HG03571 (cell line): ENCODE results near the gene TRDN.

Experiments used
- ATAC-seq: cut with Tn5 transposase; IDR thresholded peaks from one replicate; pipeline ENCODE4 v1.9.1; 2021; ENCODE audit not compliant: unreplicated experiment

TRDN gene

DNA sequence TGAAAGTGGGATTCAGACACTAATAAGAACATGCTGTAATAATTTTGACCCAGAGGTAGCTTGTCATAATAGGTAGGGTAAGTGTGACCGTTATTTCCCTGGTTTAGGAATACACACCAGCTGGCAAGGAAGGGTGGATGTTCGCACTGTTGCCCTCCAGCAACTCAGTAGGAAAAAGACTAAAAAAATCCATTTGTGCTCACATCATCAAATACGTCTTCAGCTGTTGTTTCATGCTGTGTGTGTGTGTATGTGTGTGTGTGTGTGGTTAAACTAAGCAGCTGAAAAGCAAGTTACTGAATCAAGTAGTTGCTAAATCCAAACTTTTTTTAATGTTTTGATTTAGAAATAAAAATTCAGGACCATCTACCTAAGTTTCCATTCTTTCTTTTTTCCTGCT is 218.7 kb downstream of the TRDN start:
- ATAC-seq, result no peak

DNA sequence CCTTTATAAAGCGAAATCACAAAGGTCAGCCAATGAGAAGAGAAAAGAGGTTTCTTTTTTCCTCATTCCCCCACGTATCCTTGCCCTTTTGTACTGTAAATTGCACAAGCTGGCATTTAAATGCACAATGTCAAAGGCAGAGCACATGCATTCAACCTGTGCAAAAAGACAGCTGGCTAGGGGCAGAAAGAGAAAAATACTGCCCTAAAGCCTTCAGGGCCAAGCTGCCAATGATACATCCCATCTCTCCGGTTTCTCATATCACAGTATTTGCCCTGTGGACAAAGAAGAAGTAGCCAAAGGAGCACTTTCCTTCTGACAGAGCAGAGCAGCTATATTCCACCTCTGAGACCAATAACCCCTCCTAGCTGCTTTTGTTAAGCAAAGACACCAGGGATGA is 219.2 kb downstream of the TRDN start:
- no peak for ATAC-seq

DNA sequence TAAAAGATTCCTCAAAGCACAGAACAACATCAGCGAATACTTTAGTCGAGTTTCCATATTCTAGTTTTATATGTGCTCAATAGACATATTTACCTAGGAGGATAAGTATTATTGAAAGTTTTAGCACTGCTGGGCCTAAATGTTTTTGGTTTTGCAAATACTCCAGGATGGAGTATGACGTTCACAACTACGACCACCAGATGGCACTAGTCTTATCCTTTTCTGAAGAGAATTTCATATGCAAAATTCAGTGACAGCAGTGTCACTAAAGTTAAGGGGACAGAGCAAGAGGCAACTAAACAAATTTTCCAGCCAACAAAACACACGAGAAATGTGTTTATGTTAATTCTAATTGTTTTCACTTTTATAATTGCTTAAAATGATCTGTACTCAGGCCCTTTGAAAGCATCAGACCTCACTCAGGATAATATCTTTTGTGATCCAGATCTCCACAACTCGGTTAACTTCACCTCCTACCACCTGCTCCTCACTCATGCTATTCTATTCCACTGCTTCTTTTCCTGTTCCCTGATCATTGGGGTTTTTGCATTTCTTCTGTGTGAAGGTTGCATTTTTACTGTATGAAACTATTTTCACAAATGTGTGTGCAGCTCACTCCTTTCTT is 220.8 kb downstream of the TRDN start:
- ATAC-seq, result peak; percentile 81

GRCh38 chr6:123404975-123405374 is 231.8 kb downstream of the TRDN start:
- ATAC-seq, result no peak

GRCh38 chr6:123402052-123402451 is 234.7 kb downstream of the TRDN start:
- peak; percentile 96 for ATAC-seq

GRCh38 chr6:123398072-123398471 is 238.7 kb downstream of the TRDN start:
- ATAC-seq, result no peak

GRCh38 chr6:123393331-123393730 is 243.4 kb downstream of the TRDN start:
- no peak for ATAC-seq

DNA sequence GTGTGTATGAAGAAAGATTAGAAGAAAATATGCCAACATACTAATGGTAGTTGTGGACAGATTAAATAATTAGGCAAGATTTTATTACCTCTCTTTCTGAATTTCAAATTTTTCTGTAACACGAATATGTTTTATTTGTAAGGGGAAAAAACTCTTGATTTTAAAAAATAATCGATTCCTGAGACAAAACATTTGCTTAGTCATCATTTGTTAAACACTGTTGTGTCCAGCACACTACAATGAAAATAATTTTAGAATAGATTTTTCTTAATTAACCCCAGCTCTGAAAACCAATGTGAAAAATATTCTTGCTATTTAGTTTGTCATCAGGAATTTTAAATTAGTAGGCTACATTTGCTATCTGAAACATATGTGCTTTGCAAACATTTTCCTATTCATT is 253.0 kb downstream of the TRDN start:
- no peak for ATAC-seq

- ATAC-seq, result no peak
These were observed 256.5 kb downstream of the TRDN start for GRCh38 chr6:123380257-123380656.

- no peak for ATAC-seq
These were observed 264.0 kb downstream of the TRDN start for GRCh38 chr6:123372737-123373136.

DNA sequence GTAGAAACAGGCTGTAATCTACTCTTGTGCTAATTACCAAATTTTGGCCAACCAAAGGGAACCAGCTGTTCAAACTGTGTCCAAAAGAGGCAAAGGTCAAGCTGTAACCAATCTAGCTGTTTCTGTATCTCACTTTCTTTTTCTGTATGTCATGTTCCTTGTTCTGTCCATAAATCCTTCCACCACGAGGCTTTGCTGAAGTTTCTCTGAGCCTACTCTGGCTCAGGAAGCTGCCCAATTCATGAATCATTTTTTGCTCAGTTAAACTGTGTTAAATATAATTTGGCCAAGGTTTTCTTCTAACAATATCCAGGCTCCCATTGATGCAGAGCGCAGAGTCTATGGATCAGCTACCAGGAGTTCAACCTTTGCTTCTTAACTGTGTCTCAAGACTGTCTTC is 272.8 kb downstream of the TRDN start:
- no peak for ATAC-seq

DNA sequence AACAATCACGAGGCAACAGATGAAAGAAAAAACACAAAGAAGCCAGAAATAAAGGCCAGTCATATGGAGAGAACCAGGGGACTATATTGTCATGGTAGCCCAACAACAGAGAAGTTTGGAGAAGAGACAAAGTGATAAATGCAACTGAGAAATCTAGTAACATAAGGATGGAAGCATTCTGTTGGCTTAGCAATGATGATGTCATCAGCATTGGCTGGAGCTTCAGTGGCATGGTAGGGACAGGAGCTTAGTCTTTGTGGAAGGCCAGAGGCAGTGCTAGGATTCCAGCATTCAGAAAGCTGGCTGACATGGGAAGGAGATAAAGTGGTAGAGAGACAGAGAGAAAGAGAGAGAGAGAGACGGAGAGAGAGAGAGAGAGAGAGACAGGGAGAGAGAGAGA is 276.4 kb downstream of the TRDN start:
- ATAC-seq, result no peak

GRCh38 chr6:123352705-123353104 is 284.0 kb downstream of the TRDN start:
- ATAC-seq, result no peak

- no peak for ATAC-seq
These were observed 284.5 kb downstream of the TRDN start for GRCh38 chr6:123352279-123352678.

DNA sequence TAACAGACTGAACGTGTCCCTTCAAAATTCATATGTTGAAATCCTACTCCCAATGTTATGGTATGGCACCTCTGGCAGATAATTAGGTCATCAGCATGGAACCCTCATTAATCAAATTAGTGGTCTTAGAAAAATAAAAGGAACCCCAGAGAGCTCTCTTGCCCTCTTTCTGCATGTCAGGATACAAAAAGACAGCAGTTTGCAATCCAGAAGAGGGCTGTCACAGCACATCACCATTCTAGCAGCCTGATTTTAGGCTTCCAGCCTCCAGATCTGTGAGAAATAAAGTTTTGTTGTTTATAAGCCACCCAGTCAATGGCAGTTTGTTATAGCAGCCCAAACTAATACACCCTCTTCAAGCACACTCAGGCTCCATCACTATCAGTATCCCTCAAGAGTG is 292.9 kb downstream of the TRDN start:
- ATAC-seq, result no peak

DNA sequence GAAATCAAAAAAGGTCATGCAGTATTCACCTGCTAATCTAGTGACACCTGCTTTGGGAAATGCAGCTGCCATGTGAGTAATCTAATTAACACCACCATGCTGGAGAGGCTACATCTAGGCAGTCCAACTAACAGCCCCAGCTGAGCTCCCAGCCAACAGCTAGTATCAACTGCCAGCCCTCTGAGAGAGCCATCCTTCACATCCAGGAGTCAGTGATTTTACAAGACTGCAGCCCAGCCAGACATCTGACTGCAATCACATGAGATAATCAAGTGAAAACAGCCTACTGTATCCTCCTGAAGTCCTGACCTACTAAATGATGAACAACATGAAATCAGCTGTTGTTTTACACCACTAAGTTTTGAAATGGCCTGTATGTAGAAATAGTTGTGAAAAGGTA is 298.4 kb downstream of the TRDN start:
- ATAC-seq, result no peak

DNA sequence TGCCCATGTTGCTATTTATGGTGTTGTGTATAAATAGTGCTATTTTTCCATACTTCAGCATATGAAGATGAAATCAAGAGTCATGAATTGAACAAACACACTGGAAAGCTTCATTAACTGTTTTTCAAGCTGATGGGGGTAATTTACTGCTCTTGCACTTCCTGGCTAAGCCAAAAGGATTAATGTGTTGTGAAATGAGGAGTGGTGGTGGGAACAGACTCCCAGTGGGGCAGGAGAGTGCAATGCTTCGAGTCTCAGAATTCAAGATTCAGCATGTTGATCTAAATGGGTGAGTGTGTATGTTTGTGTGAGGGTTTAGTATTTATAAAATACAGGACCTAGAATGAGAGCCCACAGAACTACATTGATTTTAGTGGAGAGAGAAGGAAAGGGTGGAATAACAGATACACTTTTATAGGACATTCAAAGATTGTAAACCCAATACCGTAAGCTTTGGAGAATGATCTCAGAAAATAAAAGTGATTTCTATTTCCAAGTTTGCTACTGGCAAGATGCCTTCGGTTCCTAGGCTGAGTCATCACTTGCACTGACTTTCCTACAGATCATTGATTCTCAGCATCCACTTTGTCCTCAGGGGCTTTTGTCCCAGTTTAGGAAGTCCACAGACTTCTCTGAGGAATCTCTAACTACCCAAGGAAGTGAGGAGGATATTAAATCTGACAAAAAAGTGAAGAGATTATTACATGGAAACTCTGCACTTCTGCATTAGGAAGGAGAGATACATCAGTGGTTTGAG is 303.6 kb downstream of the TRDN start:
- no peak for ATAC-seq

DNA sequence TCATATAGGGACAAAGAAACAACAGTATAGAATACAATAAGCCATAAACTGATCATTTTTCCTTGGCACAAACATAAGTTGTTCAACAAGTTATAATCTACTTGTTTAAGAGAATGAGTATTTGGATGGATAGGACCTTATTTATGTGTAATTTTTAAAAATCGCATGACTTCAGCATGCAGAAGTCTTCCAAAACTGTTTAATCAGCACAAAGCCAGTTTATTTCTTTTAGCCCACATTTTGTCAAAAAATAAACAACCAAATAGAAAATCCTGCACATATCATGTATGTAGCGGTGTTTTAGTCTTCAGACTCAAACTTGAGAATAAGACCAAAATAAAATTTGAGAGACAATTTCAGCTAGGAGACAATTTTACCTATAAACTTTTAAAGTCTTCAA is 304.7 kb downstream of the TRDN start:
- ATAC-seq, result no peak

DNA sequence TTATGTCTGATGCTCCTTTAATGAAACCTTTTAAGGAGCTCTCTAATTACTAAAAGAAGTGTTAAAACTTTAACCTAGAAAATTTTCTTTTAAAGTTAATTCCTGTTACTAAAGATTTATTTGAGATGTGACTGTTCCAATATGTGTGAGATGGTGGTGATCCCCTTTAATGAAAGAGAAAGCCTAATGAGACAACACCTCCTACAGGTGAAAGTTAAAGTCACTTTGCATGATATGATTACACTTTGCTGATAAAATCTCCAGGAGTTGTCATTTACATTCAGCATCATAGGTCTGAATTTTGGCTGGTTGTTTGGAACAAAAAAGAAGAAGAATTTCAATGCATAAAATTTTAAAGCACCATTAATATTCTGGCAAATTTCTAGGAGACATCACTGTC is 307.4 kb downstream of the TRDN start:
- ATAC-seq, result no peak

DNA sequence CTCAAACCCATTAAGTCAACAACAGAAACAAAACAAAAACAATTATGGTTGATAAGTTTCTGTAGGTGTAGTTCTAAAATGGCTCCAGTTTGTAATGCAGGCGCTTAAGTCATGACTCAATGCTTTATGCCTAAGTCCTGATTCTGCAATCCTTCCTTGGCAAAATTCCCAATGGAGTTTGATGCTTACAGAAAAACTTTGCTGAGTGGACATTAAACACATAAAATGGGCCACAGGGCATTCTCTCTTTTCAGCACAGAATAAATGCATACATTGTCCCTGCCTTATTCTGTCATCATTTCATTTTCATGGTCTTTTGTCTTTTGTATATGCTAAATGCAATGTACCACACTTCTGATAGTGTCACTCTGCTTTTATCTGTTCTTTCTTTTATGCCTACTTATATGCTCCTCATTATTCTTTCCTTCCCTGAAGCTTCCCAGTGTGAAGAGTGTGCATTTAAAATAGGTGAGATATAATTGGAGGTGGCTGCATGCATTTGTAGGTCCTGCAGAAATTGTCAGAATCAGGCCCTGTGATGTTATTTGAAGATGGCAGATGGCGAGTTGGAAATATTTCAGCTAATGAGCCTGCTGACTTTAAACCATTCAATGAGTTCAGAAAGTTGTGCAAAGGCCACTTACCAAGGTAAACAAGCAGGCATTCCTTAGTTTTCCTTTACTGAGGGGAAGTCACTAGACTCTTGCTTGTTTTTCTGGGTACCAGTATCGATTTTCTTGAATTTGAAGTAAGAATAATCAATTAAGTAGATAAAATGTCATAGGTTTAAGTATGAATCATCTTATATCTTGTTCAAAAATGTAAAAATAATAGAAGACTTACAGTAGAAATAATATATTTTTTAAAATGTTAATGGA is 313.1 kb downstream of the TRDN start:
- no peak for ATAC-seq

- ATAC-seq, result no peak
These were observed 315.7 kb downstream of the TRDN start for GRCh38 chr6:123321020-123321419.
